Inflammatory macrophage treated with lipopolysaccharide for 4 hours (primary cell): Measurements from ENCODE around the gene CCDC158.

ENCODE experiments used
- DNase-seq: peaks from one replicate; pipeline ENCODE4 v3.0.0-alpha.2; 2020

CCDC158 gene

DNA sequence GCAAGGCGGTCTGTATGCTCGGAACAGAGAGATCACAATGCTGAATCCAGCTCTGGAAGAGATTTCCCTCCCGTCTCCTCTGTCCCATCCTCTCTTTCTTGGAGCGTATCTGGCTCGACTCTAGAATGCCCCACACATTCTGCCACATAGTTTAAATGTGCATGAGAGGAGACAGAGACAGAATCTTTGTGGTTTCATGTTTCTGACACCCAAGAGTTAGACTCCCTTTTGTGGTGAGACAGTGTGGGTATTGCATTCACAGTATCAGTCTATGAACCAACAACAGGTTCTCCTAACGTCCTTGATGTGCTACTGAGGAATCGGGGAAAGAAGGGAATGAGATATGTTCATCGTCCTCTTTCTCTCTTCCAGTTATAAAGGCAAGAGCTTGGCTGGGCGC lies 144.1 kb downstream of the CCDC158 start:
- no peak for DNase-seq

- DNase-seq: peak; percentile 22
Observed at GRCh38 chr4:76275486-76276124, 145.3 kb downstream of the CCDC158 start.

GRCh38 chr4:76272999-76273398 lies 147.9 kb downstream of the CCDC158 start:
- DNase-seq: no peak

GRCh38 chr4:76272582-76272981 lies 148.4 kb downstream of the CCDC158 start:
- no peak for DNase-seq

DNA sequence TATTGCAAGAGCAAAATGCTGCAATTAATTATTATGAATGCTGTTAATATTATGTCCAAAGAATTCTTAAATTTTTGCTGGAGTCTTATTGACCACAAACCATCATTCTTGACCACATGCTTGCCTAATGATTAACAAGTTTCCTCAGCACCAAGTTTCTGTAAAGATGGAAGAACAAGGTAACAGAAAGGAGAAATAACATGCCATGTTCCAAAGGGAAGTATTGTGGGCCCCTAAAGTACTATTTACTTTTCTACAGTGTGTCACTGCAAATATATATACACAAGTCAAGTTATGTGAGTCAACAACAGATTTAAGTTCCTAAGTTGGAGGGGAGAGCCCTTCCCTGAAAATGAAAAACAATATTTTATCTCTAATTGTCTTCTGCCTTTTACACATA lies 148.9 kb downstream of the CCDC158 start:
- DNase-seq: no peak

DNA sequence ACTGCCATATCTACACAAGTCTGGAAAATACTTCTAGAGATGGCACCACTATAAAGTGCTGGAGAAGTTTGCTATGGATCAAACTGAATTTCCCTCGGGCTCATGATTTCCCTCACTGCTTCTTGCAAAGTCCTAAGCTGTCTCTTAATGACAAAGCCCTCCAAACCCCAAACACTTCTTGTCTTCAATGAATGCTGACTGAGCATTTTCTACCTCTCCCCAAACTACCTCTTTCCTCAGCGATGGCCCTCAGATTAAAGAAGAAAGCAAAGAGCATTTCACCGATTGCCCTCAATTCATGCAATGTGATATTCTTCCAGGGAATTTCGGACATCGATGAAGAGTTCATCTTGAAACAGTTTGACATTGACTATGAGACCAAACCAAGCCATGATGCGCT lies 149.7 kb downstream of the CCDC158 start:
- DNase-seq: no peak

DNA sequence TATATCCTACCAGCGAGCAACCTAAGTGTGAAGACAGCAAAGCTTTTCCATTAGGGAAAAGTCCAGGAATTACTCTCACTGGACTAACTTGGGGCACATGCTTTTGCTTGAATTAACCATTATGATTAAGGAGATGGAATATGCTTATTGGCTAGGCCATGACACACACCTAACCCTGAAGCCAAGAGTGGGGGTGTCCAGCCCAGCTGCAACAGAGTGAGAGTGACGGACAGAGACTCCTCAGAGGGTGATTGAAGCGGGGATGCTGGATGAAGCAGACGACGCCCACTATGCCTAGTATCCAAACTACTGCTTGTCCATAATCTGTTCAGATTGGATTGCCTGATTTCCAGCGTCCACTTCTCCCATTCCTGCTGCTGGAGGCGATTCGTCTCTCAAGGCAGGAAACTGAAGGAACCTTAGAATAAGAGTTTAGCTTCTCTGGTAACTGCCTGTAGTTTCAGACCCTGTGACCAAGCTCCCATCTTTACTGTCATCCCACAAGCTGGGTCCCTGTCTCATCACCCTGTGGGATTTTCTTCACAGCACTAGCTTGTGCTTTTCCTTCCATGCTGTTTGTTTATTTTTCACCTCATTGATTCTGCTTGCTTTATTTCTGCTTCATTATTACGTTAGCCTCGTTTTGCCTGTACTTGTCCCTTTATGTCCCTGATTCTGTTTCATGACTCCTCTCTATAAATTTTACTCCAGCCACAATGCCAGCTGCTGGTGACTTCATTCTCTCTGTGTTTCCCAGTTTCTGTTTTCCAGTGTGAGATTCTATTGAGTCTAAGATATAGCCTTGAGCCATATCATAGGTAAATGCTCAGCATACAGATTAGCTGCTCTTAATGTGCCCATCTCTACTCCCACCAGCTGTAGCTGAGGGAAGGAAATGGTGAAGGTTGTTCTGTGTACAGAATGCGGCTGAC lies 150.4 kb downstream of the CCDC158 start:
- DNase-seq: no peak

DNA sequence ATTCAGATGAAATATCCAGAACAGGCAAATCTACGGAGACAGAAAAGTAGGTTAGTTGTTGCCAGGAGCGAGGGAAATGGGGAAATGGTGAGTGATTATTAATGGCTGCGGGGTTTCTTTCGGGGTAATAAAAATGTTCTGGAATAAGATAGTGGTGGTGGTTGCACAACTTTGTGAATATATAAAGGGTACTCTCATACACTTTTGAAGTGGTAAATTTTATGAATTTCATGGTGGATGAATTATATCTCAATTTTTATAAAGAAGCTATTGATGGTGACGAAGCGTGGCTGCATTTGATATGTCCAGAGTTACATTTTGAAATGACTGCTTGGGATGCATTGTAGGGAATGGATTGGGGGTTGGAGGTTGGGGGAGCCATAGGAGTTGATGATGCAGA lies 153.1 kb downstream of the CCDC158 start:
- DNase-seq: no peak

DNA sequence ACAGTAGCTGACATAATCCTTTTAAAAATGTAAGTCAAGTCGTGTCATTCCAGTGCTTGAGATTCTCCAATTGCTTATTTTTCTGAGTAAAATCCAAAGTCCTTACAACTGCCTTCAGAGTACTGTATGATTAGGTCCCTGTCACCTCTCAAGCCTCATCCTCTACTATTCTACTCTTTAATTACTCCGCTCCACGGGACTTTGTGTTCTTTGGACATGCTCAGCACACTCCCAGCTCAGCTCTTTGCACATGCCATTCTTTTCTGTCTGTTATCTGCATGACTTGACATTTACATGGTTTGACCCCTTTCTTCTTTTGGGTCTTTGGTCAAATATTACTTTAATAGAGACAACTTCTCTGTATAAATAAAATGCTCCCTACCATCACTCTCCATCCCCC lies 154.3 kb downstream of the CCDC158 start:
- no peak for DNase-seq

DNA sequence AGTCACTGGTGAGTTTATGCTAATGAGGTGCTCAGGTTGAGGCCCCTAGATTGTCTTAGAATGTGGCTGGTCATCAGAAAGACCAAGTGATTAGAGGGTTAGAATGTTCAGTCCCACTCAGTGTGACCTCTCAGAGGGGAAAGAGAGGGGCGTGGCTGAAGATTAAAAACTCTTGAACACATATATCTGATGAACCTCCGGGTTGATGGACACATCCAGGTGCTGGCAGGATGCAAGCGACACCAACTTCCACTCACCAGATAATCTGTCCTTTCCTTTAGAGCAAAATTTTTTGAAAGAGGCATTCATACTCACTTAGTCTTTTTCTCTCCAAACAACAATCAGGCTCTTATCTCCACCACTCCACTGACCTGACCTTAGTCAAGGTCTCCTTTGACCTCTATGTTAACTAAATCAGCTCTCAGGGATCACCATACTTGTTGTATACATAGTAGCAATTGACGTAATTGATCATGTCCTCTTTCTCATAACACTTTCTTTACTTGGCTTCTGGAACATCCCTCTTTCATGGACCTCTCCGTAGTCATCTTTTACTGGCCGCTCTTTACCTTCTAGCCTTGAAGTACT lies 155.2 kb downstream of the CCDC158 start:
- DNase-seq: no peak
